H1 (cell line): ENCODE results near the gene STK11IP. TPM values are rescaled to one million over a fixed set of nuclear protein-coding genes. Genes with fewer than 3 reads are reported as not detected.

Experiments
- CTCF ChIA-PET: fragments of 300-600 bp; sonication (Branson Sonifier 250); formaldehyde crosslinking; loops from one replicate; lab custom pipeline; 2021; ENCODE audit not compliant: partially characterized antibody; lab: Charles Lee
- POLR2A ChIA-PET: fragments of 300-600 bp; sonication (Branson Sonifier 250); formaldehyde crosslinking; loops from one replicate; lab custom pipeline; 2021; ENCODE audit warnings: inconsistent platforms; ENCODE audit not compliant: partially characterized antibody; lab: Charles Lee
- DNase-seq, 2 experiments: peaks; one replicate each; pipeline versions ENCODE4 v3.0.0 to v3.0.0-alpha.2; 2010 to 2022; ENCODE audit warnings: low spot score in 2 of 2, low read depth in 1 of 2, mixed read lengths in 1 of 2
- FAIRE-seq: peaks from 2 replicates; lab custom pipeline; 2011; peaks lifted over from hg19 to GRCh38; lab: Jason Lieb, UNC
- H2AFZ ChIP-seq: 2 replicates; pipeline ENCODE4 v1.8.1; 2012; ENCODE audit warnings: low read length, inconsistent platforms
- H2AK5ac ChIP-seq: 2 replicates; pipeline ENCODE4 v1.6.1; 2013; ENCODE audit warnings: low read depth, low read length
- H2BK120ac ChIP-seq: replicated peaks from 2 replicates; pipeline ENCODE3; 2013; ENCODE audit warnings: low read depth, low read length, inconsistent platforms
- H2BK12ac ChIP-seq: 2 replicates; pipeline ENCODE4 v1.6.1; 2013; ENCODE audit warnings: low read depth, low read length
- H2BK15ac ChIP-seq: 2 replicates; pipeline ENCODE4 v1.6.1; 2013; ENCODE audit warnings: low read length
- H2BK20ac ChIP-seq: 2 replicates; pipeline ENCODE4 v1.6.1; 2013; ENCODE audit warnings: low read length
- H2BK5ac ChIP-seq: 2 replicates; pipeline ENCODE4 v1.6.1; 2013; ENCODE audit warnings: low read depth, low read length
- H3K14ac ChIP-seq: 2 replicates; pipeline ENCODE4 v1.6.1; 2013; ENCODE audit warnings: inconsistent platforms; ENCODE audit not compliant: insufficient read length
- H3K18ac ChIP-seq: 2 replicates; pipeline ENCODE4 v1.6.1; 2013; ENCODE audit warnings: low read length; ENCODE audit errors: extremely low read depth
- H3K23ac ChIP-seq: 2 replicates; pipeline ENCODE4 v1.6.1; 2013; ENCODE audit warnings: inconsistent platforms; ENCODE audit not compliant: insufficient read length
- H3K23me2 ChIP-seq: 2 replicates; pipeline ENCODE4 v1.6.1; 2013; ENCODE audit warnings: low read depth, low read length
- H3K27ac ChIP-seq: 2 replicates; pipeline ENCODE4 v1.6.1; 2011; ENCODE audit warnings: low read depth, low read length, inconsistent platforms
- H3K27me3 ChIP-seq, 4 experiments: replicated peaks in 1 of 4; 1 replicate in 1 of 4; 2 replicates in 3 of 4; pipeline versions ENCODE4 v1.6.1 to v1.8.1; 2011 to 2013; ENCODE audit warnings: low read length in 3 of 4, mild to moderate bottlenecking in 3 of 4, inconsistent platforms in 2 of 4, mixed read lengths in 2 of 4, moderate library complexity in 1 of 4; ENCODE audit not compliant: control insufficient read depth in 3 of 4, insufficient read depth in 3 of 4; ENCODE audit errors: extremely low read depth in 1 of 4
- H3K36me3 ChIP-seq, 4 experiments: 2 replicates each; pipeline versions ENCODE4 v1.6.1 to v1.8.1; 2011 to 2013; ENCODE audit warnings: mild to moderate bottlenecking in 4 of 4, low read length in 3 of 4, moderate library complexity in 2 of 4, control low read depth in 1 of 4, inconsistent platforms in 1 of 4; ENCODE audit not compliant: insufficient read depth in 4 of 4, control insufficient read depth in 2 of 4
- H3K4ac ChIP-seq: replicated peaks from 2 replicates; pipeline ENCODE3; 2013; ENCODE audit warnings: low read length, low read depth, mixed read lengths, inconsistent platforms; ENCODE audit not compliant: insufficient read length
- H3K4me1 ChIP-seq, 4 experiments: replicated peaks in 1 of 4; 1 replicate in 1 of 4; 2 replicates in 3 of 4; pipeline versions ENCODE4 v1.6.1 to v1.8.1; 2011 to 2013; ENCODE audit warnings: low read length in 3 of 4, inconsistent platforms in 2 of 4, mixed read lengths in 1 of 4; ENCODE audit not compliant: insufficient read depth in 4 of 4, control insufficient read depth in 3 of 4
- H3K4me2 ChIP-seq, 2 experiments: 2 replicates each; pipeline versions ENCODE4 v1.6.1 to v1.8.1; 2011 to 2013; ENCODE audit warnings: low read depth in 2 of 2, low read length in 2 of 2, control low read depth in 1 of 2, inconsistent platforms in 1 of 2, mild to moderate bottlenecking in 1 of 2; ENCODE audit not compliant: insufficient read depth in 1 of 2
- H3K4me3 ChIP-seq, 4 experiments: fragments of 200-600, 300-600 bp in 1 of 4; sonication (generic), shearing (Covaris generic), sonication (Bioruptor Twin) in 1 of 4; 2 replicates each; pipeline versions ENCODE4 v1.5.1 to v1.8.1; 2011 to 2016; ENCODE audit warnings: low read length in 4 of 4, low read depth in 3 of 4, control low read depth in 2 of 4, inconsistent platforms in 2 of 4, mild to moderate bottlenecking in 2 of 4, mixed read lengths in 1 of 4, moderate library complexity in 1 of 4; ENCODE audit not compliant: insufficient read depth in 2 of 4; ENCODE audit errors: extremely low read depth in 1 of 4
- H3K56ac ChIP-seq: replicated peaks from 2 replicates; pipeline ENCODE3; 2013; ENCODE audit warnings: low read depth, mild to moderate bottlenecking, mixed read lengths, low read length, inconsistent platforms; ENCODE audit not compliant: insufficient read length
- H3K79me1 ChIP-seq: 2 replicates; pipeline ENCODE4 v1.6.1; 2013; ENCODE audit warnings: low read depth, low read length, control low read depth
- H3K79me2 ChIP-seq, 2 experiments: 2 replicates each; pipeline versions ENCODE4 v1.6.1 to v1.8.1; 2012 to 2013; ENCODE audit warnings: low read length in 2 of 2, mild to moderate bottlenecking in 2 of 2, inconsistent platforms in 1 of 2; ENCODE audit not compliant: insufficient read depth in 2 of 2, control insufficient read depth in 1 of 2
- H3K9ac ChIP-seq, 4 experiments: replicated peaks in 1 of 4; 1 replicate in 1 of 4; 2 replicates in 3 of 4; pipeline versions ENCODE4 v1.6.1 to v1.8.1; 2011 to 2013; ENCODE audit warnings: low read depth in 3 of 4, low read length in 3 of 4, control low read depth in 2 of 4, mild to moderate bottlenecking in 2 of 4, moderate library complexity in 2 of 4, inconsistent platforms in 1 of 4; ENCODE audit errors: extremely low read depth in 1 of 4
- H3K9me3 ChIP-seq, 2 experiments: 2 replicates each; pipeline versions ENCODE4 v1.6.1 to v1.8.1; 2012 to 2013; ENCODE audit warnings: mild to moderate bottlenecking in 2 of 2, moderate library complexity in 2 of 2, control low read depth in 1 of 2, inconsistent platforms in 1 of 2, low read depth in 1 of 2, low read length in 1 of 2, mixed read lengths in 1 of 2; ENCODE audit not compliant: insufficient read depth in 2 of 2
- H4K20me1 ChIP-seq, 2 experiments: replicated peaks in 1 of 2; 2 replicates each; pipeline versions ENCODE3 to v1.8.1; 2011 to 2013; ENCODE audit warnings: inconsistent platforms in 2 of 2, low read length in 2 of 2, mild to moderate bottlenecking in 1 of 2; ENCODE audit not compliant: insufficient read depth in 2 of 2, control insufficient read depth in 1 of 2
- H4K5ac ChIP-seq: 2 replicates; pipeline ENCODE4 v1.6.1; 2013; ENCODE audit warnings: low read length, low read depth, mixed read lengths, inconsistent platforms; ENCODE audit not compliant: insufficient read length
- H4K8ac ChIP-seq: 2 replicates; pipeline ENCODE4 v1.8.0; 2013; ENCODE audit warnings: mild to moderate bottlenecking, moderate library complexity, low read length, inconsistent platforms; ENCODE audit not compliant: insufficient read depth; ENCODE audit errors: extremely low read depth
- H4K91ac ChIP-seq: replicated peaks from 2 replicates; pipeline ENCODE3; 2013; ENCODE audit warnings: low read length, mixed read lengths, inconsistent platforms; ENCODE audit not compliant: insufficient read length
- ASH2L ChIP-seq: fragments of 200-600, 300-600 bp; sonication (generic); IDR thresholded peaks from one replicate; pipeline ENCODE4 v1.7.1; 2017; ENCODE audit warnings: low read length
- BCL11A ChIP-seq, 2 experiments: IDR thresholded peaks; one replicate each; pipeline ENCODE4 v1.6.1; 2011; ENCODE audit warnings: low read depth in 2 of 2, low read length in 2 of 2, mild to moderate bottlenecking in 2 of 2
- CBX5 ChIP-seq: fragments of 300-800, 300-1000 bp; sonication (generic); IDR thresholded peaks from 2 replicates; pipeline ENCODE4 v1.7.1; 2016; ENCODE audit warnings: antibody characterized with exemption, low read length, low read depth
- GABPA ChIP-seq: IDR thresholded peaks from 2 replicates; pipeline ENCODE4 v1.6.1; 2011; ENCODE audit warnings: mild to moderate bottlenecking, low read length, moderate library complexity, borderline replicate concordance; ENCODE audit not compliant: insufficient read depth
- JUND ChIP-seq: IDR thresholded peaks from 2 replicates; pipeline ENCODE4 v1.6.1; 2011; ENCODE audit warnings: mild to moderate bottlenecking, improper control_type of control experiment, low read length
- KDM4A ChIP-seq: IDR thresholded peaks from one replicate; pipeline ENCODE4 v1.7.1; 2012; ENCODE audit warnings: low read depth, mild to moderate bottlenecking, moderate library complexity, low read length, inconsistent platforms; ENCODE audit not compliant: severe bottlenecking
- NRF1 ChIP-seq: IDR thresholded peaks from 2 replicates; pipeline ENCODE4 v1.6.1; 2011; ENCODE audit warnings: mild to moderate bottlenecking, low read depth, low read length, improper control_type of control experiment
- POLR2A ChIP-seq, 2 experiments: IDR thresholded peaks; 1 replicate in 1 of 2; 2 replicates in 1 of 2; pipeline ENCODE4 v1.6.1; 2011; ENCODE audit warnings: low read depth in 2 of 2, low read length in 2 of 2, mild to moderate bottlenecking in 2 of 2; ENCODE audit errors: control extremely low read depth in 1 of 2
- RBBP5 ChIP-seq: IDR thresholded peaks from 2 replicates; pipeline ENCODE4 v1.7.1; 2012; ENCODE audit warnings: low read depth, mild to moderate bottlenecking, inconsistent platforms, low read length, moderate library complexity, borderline replicate concordance
- TCF12 ChIP-seq: IDR thresholded peaks from 2 replicates; pipeline ENCODE4 v1.6.1; 2011; ENCODE audit warnings: low read depth, mild to moderate bottlenecking, low read length
- WGBS, 2 experiments: shearing (Covaris generic) in 1 of 2; methylation state at CpG; one replicate each; pipeline versions ENCODE4 v1.1.6 to v1.1.7; 2013 to 2015; ENCODE audit warnings: low lambda C conversion rate in 2 of 2, mixed read lengths in 2 of 2, inconsistent platforms in 1 of 2, low coverage in 1 of 2, missing lambda C conversion rate in 1 of 2; ENCODE audit not compliant: insufficient replicate concordance in 2 of 2, insufficient coverage in 1 of 2, insufficient read length in 1 of 2; ENCODE audit errors: extremely low coverage in 1 of 2, missing lambda C conversion rate in 1 of 2; 5-methylcytosine and 5-hydroxymethylcytosine counted together
- polyA plus RNA-seq, 7 experiments: library from polyadenylated mRNA; depleted of rRNA in 3 of 7; stranded (reverse) in 5 of 7; unstranded in 2 of 7; fragments of >200 nt in 5 of 7; fragments of 200-250 nt in 2 of 7; gene quantifications; 1 replicate in 5 of 7; 2 replicates in 1 of 7; 4 replicates in 1 of 7; pipeline versions ENCODE4 v1.2.1 to v1.2.3, GENCODE V29; 2011 to 2013; ENCODE audit warnings: missing spikeins in 2 of 7, mixed read lengths in 2 of 7
- total RNA-seq: library from RNA; stranded (reverse); fragmentation: NEBNext Ultra II Directional; extraction: Animal tissue kit (Norgen Biotek cat#: 25700); gene quantifications from 2 replicates; pipeline ENCODE4 v1.2.1, GENCODE V29; 2021

Gene STK11IP
- total and polyA plus RNA-seq, 2 of the 8 experiments (the other 6 are each of a cell fraction or from before 2014, with no cell fraction given) = 18.5 to 29.6 TPM

- Histone ChIP-seq H3K4me2 (peak overlapping the region; percentile 54 to 56), H4K20me1 (no peaks in the 10 kb centered on the region), H2BK120ac (peak overlapping the region; percentile 100), H3K23ac (peak overlapping the region; percentile 87), H3K27me3 (peaks cover 0 to 2% (median 0%) of the 10 kb centered on the region in 4 experiments; a peak in 1 of 7 replicates), H2BK12ac (peak overlapping the region; percentile 100), H3K9me3 (peaks cover 0 to 8% of the 10 kb centered on the region in 2 experiments; a peak in 1 of 4 replicates), H4K91ac (peak overlapping the region; percentile 100), H3K4ac (peak overlapping the region; percentile 100), H2BK20ac (peak overlapping the region; percentile 100), H4K8ac (peak overlapping the region; percentile 84), H3K27ac (peak overlapping the region; percentile 92), H3K9ac (peak overlapping the region in 3 of 4 experiments; percentile 54 to 65 (median 58); a peak in 6 of 7 replicates), H3K4me1 (peaks cover 6 to 64% (median 53%) of the 10 kb centered on the region in 4 experiments), H2BK15ac (peak overlapping the region; percentile 37; the same call in 1 of the 2 replicates), H3K4me3 (peak overlapping the region in 2 of 4 experiments; percentile 15 to 32; a peak in 3 of 8 replicates), H3K56ac (peak overlapping the region; percentile 75), H4K5ac (peak overlapping the region; percentile 96), H3K36me3 (peaks cover 0 to 58% (median 11%) of the 10 kb centered on the region in 4 experiments; a peak in 6 of 8 replicates), H3K14ac (peak overlapping the region; percentile 84), H2AK5ac (peak overlapping the region; percentile 100), H2AFZ (no peak overlapping the region), H3K18ac (peak overlapping the region; percentile 99), H3K23me2 (peaks cover 1% of the 10 kb centered on the region; the same call in 1 of the 2 replicates), H2BK5ac (peak overlapping the region; percentile 100), H3K79me1 (0 out of 2 replicates have a peak, but pooled peaks cover 2% of the 10 kb centered on the region), H3K79me2 (peaks cover 0 to 11% of the 10 kb centered on the region in 2 experiments; a peak in 2 of 4 replicates)
- 40% methylated on average over 21 of the region's 21 CpGs; no CpG with 5 or more reads in 1 of the 2 experiments for WGBS, 2 experiments
- POLR2A ChIA-PET = interaction anchor here (0.7 to 18.6 kb wide), 6 partner anchors 6 to 31 kb away, joined by 3 to 293 read pairs (median 66); partner anchors contain the start of genes INHA, OBSL1 and STK11IP
- DNase-seq (peak in 1 of 2 experiments; percentile 79), FAIRE-seq (peak; percentile 88)
- CTCF ChIA-PET = interaction anchor here (0.8 to 19.7 kb wide), 11 partner anchors 8 to 77 kb away, joined by 3 to 293 read pairs (median 3); partner anchors contain the start of genes CHPF, STK11IP and TMEM198
- TF ChIP-seq CBX5 = no peak
- TF ChIP-seq RBBP5 = peak; percentile 80; the same call in 1 of the 2 replicates
- no peak for TF ChIP-seq KDM4A
- TF ChIP-seq GABPA = no peak
- peak; percentile 85; the same call in 1 of the 2 replicates for TF ChIP-seq TCF12
- TF ChIP-seq JUND = peak; percentile 6; the same call in 1 of the 2 replicates
- peak in 1 of 2 experiments; percentile 38 for TF ChIP-seq BCL11A (IDR thresholded peaks at IDR 0.05; ENCODE audit: low read depth in 2 of 2, low read length in 2 of 2)
- peak; percentile 74 for TF ChIP-seq ASH2L
- TF ChIP-seq NRF1 = no peak
- peak in 1 of 2 experiments; percentile 81; a peak in 2 of 3 replicates for TF ChIP-seq POLR2A (IDR thresholded peaks at IDR 0.05; ENCODE audit: control extremely low read depth in 1 of 2, low read depth in 2 of 2, low read length in 2 of 2)
These were observed 32.3 kb upstream of the STK11IP start for GRCh38 chr2:219565130-219566080.
